GM19395 (cell line): ENCODE results near the gene MYCBP2.

Experiments
- ATAC-seq: cut with Tn5 transposase; IDR thresholded peaks from one replicate; pipeline ENCODE4 v1.9.1; 2021; ENCODE audit warnings: mild to moderate bottlenecking, moderate library complexity; ENCODE audit not compliant: unreplicated experiment

The MYCBP2 gene

DNA sequence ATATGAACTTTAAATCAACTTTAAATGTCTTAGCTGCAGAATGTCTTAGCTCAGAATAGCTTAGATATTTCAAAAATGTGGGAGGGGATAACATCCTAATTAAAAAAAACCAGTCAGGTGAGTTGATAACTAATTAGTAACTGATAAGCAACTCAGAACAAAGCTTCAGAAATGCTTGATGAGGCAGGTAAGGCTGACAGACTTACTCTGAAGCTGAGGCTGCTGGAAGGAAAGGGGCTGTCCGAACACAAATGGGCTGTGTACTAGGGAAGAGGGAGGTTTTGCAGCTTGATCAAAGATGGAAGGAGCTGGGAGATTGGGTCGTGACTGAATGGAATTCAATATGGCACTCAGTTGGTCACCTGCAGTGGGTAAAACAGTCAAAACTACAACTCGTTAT is 208.8 kb downstream of the MYCBP2 start:
- no peak for ATAC-seq

DNA sequence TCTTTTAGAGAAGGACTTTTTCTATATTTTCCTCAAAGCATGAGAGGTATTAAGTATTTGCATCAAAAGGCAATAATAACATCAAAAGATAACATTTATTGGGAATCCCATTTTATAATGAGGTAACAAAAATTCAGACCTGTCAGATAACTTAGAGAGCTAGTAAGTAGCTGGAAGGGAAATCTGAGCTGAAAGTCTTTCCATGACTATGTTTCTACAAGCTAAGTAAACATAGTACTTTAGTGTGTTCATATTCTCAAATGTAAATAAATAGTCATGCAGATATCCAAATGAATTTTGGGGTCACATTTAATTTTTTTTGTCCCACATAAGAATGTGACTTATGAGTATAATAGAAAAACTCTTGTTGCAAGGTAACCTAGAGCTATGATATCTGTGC is 212.6 kb downstream of the MYCBP2 start:
- ATAC-seq = no peak

DNA sequence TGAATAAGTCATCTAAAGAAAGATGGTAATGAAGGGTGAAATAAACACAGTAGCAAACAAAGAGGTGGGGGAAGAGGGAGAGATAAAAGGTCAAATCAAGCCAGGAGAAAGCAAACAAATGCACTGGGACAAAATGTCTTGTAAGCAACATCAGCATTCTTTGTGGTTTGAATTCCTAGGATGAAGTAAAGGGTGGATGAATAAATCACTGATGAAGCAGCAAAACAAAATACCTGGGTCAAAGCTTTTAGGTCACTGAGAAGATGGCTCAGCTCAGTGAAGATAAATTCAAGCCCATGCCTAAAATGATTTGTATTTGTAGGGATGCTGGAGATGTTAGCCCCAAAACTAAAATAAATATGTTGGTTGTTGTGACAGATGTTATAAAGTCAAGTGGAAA is 213.4 kb downstream of the MYCBP2 start:
- no peak for ATAC-seq

DNA sequence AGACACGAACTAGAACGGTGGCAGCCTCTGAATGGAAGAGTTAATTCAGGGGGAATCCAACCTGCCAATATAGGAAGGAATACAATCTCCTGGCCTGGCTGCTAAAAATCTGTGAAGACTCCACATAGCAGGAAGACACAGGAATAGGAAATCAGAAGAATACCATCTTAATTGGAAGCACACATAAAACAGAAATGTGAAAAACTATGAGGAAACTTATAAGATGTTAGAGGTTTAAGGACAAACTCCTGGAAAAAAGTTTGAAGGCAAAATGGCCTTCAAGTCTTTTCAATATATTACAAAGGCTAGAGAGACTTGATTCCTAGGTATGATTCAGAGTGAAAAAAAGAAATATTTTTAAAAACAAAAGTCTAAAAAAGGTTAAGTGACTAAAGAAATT is 221.8 kb downstream of the MYCBP2 start:
- ATAC-seq = no peak

DNA sequence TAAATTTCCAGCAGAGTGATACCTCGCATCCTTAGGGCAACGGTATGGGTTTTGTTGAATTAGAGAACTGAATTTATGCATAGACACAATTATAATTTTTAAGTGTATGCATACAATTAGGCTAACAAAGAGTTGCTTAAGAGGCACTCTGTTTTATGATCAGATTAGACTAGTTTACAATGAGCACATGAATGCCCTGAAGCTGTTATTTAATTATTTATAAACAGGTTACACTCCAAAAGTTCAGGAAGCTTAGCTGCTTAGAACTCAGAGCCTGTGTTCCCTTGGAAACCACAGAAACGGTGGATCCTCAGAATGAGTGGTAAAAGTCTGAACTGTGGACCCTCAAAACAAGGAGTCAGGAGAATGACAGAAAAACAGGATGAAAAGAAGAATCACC is 227.5 kb downstream of the MYCBP2 start:
- ATAC-seq = no peak

DNA sequence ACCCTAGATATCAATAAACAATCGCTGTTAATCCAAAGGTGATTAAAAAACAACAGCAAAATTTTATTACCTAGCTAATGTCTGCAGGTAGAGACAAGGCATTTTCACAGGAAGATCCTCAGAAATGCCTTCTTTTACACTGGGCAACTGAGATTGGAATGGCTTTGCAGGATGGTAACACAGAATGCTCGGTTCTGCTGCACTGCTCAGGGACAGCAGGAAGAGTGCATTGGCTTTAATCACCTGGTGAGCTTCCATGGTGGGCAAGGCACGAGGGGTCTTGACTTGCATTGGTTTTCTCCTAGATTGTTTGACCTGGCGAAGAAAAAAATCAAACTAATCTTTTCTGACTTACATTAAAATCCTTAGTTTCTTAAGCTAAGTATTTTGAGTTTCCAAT is 231.6 kb downstream of the MYCBP2 start:
- ATAC-seq = no peak

DNA sequence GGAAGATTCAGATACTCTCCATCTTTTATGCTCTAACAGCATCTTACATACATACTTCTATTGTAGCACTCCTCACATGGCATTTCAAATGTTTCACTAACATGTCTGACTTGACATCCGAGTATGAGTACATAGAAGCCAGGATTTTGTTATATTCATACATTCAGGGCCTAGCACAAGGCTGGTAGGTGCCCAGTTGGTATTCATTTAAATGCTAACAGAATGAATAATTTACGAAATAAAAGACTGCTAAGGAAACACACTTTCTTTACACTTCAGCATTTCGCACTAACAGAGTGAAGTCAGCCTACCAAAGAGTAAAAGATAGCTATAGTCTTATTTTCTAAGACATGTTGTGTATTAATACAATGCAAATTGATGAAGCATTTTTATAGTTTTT is 232.1 kb downstream of the MYCBP2 start:
- ATAC-seq = no peak

GRCh38 chr13:77093735-77094134 is 233.2 kb downstream of the MYCBP2 start:
- no peak for ATAC-seq

DNA sequence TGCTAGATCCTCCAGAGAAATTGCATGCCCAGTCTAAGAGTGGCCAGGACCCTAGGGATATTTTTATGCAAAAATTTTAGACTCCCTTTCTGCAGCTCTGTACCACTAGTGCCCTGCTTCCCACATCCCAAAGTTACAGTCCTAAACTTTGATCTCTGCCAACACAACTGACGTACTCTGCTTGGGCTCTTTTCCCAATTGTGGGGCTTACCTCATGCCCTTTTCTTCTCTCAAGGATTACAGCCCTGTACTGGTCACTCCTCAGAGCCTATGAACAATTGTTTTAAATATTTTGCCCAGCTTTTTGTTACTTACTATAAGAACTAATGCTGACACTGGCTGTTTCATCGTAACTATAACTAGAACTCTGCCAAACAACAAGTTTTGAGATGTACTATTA is 242.1 kb downstream of the MYCBP2 start:
- no peak for ATAC-seq

GRCh38 chr13:77079902-77080413 is 246.9 kb downstream of the MYCBP2 start:
- no peak for ATAC-seq

DNA sequence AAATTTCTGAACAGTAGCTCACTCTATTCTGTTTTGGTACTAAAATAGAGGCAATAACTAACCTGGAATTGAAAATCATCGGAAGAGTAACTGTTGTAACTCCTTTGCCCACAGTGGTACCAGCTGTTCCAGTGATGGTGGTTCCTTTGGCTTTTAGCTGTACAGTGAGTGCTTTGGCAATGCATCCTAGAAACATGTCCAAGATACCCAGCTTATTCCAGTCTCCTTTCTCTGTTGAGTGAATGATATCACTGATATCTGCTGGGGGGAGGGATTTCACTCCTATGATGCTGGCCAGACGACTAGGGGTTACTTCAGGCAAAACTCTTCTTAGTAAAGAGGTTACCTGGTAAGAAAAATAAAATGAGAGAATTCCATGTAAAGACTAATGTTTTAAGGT is 259.4 kb downstream of the MYCBP2 start:
- no peak for ATAC-seq

DNA sequence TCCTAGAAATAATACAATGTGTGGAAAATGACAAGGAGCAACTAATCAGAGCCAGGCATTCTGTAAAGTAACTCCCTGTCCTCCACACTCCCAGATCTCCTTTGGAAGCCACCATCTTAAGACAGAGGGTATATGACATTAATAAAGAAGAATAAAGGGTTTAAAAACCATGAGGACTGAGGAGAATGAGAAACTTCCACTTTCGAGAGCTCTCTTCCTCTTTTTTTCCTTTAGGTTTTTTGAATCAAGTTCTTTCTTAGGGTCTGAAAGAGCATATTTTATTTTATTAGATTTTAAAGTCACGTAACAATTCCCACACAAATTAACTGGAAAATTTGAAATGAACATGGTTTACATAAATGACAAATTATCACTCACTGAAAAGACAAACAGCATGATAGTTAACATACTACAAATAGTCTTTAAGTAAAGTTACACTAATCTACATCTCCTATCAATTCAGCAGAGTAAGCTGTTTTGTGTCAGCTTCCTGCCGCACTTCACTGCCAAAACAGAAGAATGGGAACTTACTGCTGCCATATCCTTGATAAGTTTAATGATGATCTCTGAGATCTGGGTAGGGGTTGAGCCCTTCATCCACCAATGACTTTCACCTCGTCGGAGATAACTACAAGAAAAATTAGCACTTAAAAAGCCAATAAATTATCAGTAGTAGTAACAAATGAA is 261.3 kb downstream of the MYCBP2 start:
- ATAC-seq = no peak

- no peak for ATAC-seq
Measured at GRCh38 chr13:77062097-77062496, 264.8 kb downstream of the MYCBP2 start.

DNA sequence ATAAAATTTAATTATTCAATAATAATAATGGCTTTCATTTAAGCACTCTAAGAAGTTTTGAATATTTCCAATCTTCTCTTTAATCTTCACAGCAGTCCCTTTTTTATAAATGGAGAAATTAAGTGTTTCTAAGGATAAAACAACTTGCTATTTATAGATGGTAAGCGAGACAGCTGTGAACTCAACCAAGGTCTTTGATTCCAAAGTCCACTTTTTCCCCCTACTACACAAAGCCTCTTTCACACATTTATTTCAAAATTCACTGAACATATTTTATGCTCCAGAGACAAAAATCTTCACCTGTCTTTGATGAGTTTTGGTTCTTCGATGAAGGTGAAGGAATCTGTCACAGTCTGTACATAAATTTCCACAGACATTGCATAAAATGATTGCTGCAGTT is 265.5 kb downstream of the MYCBP2 start:
- no peak for ATAC-seq

- ATAC-seq = no peak
Measured at GRCh38 chr13:77056886-77057285, 270.0 kb downstream of the MYCBP2 start.

DNA sequence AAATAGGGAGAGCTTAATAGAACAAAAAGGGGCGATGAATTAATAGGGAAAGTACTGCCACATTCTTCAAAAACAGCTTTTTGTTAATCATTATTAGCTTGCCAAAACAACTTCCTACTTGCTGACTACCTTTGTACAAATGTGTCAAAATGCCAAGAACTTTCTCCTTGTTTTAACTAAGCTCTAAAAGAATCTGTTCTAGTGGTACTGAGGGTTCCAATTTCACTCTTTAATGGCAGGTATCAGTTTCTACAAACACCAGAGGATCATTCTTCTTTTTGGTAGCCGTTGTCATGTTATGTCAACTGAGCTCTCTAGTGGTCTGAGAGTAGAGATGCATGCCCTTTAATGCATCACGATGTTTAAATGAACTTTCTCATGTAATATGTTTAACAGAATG is 270.5 kb downstream of the MYCBP2 start:
- no peak for ATAC-seq

DNA sequence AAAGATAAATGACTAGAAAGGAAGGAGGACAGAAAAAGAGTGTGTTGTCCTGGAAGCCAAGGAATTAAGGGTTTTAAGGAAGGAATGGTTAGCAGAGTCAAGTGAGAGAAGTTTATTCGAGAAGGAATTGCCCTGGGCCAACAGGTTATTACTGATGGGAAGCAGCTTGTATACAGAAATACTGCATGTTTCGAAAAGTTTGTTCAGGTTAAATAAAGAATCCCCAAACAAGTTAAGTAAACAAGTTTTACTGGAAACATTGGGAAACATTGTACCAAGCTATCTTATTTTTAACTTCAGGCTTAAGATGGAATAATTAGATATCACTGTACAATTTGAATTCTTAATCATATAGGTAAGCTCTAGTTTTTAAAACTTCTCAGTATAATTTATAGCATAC is 271.7 kb downstream of the MYCBP2 start:
- no peak for ATAC-seq

- no peak for ATAC-seq
Measured at GRCh38 chr13:77053192-77053591, 273.7 kb downstream of the MYCBP2 start.

- ATAC-seq = no peak
Measured at GRCh38 chr13:77048681-77049080, 278.2 kb downstream of the MYCBP2 start.

DNA sequence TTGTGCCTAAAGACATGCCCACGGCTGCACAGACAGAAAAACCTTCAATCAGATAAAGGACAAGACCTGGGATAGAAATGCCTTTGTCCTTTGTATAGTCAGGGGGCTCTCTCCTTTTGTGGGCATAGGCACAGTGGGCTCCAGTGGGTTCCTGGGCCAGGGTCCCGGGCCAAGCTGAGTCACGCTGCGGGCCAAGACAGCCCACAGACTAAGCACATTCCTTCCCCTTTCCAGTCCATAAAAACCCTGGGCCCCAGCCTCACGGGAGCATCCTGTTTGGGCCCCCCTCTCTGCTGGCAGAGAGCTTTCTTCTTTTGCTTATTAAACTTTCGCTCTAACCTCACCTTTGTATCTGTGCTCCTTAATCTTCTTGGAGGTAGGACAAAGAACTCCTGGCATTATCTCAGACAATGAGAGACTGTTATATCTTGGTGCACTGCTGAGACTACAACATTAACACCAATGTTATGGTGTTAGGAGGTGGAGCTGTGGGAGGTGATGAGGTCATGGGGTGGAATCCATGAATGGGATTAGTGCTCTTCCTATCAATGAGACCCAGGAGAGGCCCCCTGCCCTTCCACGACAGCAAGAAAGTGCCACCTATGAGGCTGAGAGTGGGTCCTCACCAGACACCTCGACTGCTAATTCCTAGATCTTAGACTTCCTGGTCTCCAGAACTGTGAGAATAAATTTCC is 279.1 kb downstream of the MYCBP2 start:
- ATAC-seq = no peak

GRCh38 chr13:77042566-77043177 is 284.2 kb downstream of the MYCBP2 start:
- no peak for ATAC-seq

DNA sequence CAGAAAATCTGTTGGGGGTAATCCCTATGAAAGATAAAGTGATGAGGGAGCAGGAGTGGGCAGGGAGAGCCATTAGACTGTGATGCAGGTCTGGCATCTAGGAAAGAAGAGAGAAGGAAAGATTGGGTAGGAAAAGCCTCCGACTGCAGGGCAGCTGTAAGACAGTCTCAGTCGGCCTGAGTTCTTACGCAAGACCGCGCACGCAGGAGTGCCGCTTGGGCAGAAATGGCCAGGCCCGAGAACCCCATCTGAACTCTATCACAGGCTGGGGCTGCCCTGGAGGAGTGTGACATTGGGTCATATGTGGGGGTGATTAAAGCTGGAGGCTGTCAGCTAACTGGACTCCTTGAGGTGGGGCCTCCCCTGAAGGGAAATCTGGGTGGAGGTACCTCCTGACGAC is 286.1 kb downstream of the MYCBP2 start:
- ATAC-seq = no peak
